ENCODE data around the gene URM1.

The URM1 gene

DNA sequence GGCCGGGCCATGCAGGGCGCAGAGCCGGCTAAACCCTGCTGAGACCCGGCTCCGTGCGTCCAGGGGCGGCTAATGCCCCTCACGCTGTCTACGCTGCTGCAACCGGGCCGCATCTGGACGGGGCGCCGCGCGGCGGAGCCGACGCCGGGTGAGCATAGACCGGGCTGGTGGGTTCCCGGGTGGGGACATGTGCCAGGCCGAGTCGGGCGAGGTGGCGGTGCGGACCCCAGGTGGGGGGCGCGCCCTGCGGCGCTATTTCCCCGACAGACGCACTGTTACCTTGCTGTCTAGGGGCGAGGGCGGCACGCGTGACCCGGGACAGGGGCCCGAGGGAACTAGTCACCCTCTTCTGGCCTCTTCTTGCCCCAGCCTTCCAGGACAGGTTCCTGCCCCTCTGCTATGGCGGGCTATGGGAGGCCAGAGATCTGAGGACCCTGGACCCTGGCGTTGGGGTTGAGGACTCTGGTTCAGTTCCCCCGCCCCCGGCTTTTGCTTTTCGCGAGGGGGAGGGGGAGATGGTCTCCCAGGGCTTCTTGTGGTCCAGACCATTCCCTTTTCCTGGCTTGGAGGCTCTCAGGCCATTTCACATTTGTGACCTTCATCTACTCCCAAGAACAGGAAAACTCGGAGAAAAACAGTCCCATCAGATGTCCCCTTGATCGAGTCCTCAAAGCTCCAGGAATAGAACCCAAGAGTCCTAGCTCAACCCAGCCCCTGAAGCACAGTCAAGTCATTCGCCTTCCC, 30.3 kb upstream of the URM1 start:
- peak overlapping the region; percentile 73 for H3K4me3 ChIP-seq (ENCODE audit: low read depth, low read length)
- TF ChIP-seq, protein P1, sequence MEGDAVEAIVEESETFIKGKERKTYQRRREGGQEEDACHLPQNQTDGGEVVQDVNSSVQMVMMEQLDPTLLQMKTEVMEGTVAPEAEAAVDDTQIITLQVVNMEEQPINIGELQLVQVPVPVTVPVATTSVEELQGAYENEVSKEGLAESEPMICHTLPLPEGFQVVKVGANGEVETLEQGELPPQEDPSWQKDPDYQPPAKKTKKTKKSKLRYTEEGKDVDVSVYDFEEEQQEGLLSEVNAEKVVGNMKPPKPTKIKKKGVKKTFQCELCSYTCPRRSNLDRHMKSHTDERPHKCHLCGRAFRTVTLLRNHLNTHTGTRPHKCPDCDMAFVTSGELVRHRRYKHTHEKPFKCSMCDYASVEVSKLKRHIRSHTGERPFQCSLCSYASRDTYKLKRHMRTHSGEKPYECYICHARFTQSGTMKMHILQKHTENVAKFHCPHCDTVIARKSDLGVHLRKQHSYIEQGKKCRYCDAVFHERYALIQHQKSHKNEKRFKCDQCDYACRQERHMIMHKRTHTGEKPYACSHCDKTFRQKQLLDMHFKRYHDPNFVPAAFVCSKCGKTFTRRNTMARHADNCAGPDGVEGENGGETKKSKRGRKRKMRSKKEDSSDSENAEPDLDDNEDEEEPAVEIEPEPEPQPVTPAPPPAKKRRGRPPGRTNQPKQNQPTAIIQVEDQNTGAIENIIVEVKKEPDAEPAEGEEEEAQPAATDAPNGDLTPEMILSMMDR (IDR thresholded peaks at IDR 0.05; ENCODE audit: control insufficient read depth, extremely low read depth, insufficient read depth), result no peak
- DNase-seq (ENCODE audit: low read depth), result no peak

DNA sequence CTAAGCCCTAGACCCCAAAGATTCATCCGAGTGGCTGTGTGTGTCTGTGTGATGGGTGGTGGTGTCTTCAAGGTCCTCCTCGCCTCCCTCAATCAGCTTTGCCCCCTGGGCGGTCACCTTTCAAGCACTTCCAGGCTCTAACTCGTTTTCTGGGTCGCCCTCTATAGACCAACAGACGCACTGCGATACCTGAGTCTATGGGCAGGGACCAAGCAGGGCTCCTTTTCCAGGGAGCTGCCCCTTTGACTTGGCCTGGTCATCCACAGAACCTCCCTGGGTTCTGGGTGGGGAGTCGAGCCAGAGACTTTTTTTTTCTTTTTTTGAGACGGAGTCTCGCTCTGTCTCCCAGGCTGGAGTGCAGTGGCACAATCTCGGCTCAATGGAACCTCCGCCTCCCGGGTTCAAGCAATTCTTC, 29.7 kb upstream of the URM1 start:
- peak; percentile 42 for DNase-seq (ENCODE audit: low read depth)
- peak overlapping the region; percentile 73 for H3K4me3 ChIP-seq (ENCODE audit: low read depth, low read length)

DNA sequence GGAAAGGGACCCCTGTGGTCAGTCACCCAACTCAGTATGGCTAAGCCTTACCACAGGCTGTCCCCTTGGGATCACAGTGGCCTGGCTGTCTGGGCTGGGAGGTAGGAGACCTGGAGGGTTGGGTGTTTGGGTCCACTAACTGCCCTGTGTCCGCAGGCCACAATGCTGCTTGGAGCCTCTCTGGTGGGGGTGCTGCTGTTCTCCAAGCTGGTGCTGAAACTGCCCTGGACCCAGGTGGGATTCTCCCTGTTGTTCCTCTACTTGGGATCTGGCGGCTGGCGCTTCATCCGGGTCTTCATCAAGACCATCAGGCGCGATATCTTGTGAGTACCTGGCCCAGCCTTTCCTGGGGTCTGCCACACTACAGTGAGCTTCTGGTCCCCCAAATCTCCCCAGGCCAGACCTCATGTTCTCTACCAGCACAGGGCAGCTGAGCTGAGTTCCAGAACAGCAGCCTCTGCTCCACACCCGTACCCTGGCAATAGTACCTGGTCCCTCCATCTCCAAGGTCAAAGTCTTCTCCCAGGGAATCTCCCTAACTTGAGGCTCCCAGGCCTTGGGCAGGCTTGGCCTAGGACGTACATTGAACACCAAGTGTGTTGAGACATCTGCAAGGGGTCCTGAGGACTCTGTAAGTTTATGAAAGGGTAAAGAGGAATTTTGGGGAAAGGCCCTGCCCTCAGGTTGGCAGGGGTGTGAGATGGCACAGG, 28.0 kb upstream of the URM1 start:
- TF ChIP-seq, protein P1 (IDR thresholded peaks at IDR 0.05; ENCODE audit: control insufficient read depth, extremely low read depth, insufficient read depth), result no peak
- DNase-seq (ENCODE audit: low read depth), result no peak
- no peak overlapping the region for H3K4me3 ChIP-seq (ENCODE audit: low read depth, low read length)

More for the DNA sequence above, 29.7 kb upstream of the URM1 start:
- TF ChIP-seq, protein P1 (IDR thresholded peaks at IDR 0.05; ENCODE audit: control insufficient read depth, extremely low read depth, insufficient read depth), result peak; percentile 72

DNA sequence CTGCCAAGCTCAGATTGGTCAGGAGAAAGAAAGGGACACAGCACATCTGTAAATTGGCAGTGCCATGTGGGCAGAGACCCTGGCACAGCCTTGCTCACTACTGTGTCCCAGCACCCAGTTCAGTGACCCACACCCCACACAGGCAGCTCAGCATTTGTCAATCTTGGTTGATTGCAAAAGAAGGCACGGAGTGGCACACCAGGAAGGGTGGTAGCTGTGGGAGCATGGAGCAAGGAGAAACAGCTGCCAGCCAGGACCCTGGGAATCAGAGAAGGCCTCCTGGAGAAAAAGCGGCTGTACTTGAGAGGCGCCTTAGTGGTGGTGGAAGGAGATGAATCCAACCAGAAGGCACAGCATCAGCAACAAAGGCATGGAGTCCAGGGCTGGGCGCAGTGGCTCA, 27.3 kb upstream of the URM1 start:
- no peak for DNase-seq (ENCODE audit: low read depth)
- H3K4me3 ChIP-seq (ENCODE audit: low read depth, low read length), result no peak overlapping the region
- TF ChIP-seq, protein P1 (IDR thresholded peaks at IDR 0.05; ENCODE audit: control insufficient read depth, extremely low read depth, insufficient read depth), result no peak

DNA sequence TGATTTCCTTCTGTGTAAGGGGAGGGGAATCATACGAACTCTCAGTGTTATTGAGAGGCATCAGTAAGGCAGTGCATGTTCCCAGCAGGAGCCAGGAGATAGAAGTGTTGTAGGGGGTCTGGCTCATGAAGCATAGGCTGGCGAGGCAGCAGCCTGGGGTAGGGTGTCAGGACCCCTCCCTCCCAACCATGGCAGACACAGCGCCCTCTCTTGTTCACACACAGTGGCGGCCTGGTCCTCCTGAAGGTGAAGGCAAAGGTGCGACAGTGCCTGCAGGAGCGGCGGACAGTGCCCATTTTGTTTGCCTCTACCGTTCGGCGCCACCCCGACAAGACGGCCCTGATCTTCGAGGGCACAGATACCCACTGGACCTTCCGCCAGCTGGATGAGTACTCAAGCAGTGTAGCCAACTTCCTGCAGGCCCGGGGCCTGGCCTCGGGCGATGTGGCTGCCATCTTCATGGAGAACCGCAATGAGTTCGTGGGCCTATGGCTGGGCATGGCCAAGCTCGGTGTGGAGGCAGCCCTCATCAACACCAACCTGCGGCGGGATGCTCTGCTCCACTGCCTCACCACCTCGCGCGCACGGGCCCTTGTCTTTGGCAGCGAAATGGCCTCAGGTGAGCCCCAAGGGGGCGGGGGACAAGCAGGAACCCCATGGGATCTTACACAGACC, 26.1 kb upstream of the URM1 start:
- DNase-seq (ENCODE audit: low read depth), result no peak
- TF ChIP-seq, protein P1 (IDR thresholded peaks at IDR 0.05; ENCODE audit: control insufficient read depth, extremely low read depth, insufficient read depth), result no peak
- H3K4me3 ChIP-seq (ENCODE audit: low read depth, low read length), result no peak overlapping the region

DNA sequence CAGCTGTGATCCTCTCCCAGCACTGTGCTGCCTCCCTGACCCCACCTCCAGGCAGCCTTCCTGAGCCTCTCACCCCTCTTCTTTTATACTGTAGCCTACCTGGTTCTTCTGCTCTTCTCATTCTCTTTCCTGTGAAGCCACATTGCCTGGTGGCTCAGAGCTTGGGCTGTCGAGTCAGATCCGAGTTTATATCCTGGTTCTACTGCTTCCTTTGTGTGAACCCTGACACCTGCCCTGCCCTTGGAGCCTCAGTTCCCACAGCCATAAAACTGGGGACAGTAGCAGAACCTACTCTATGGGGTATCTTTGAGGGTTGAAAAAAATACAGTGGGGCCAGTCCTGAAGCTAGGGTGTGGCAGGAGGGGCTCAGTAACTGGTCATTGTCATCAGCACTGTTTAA, 22.0 kb upstream of the URM1 start:
- TF ChIP-seq, protein P1 (IDR thresholded peaks at IDR 0.05; ENCODE audit: control insufficient read depth, extremely low read depth, insufficient read depth), result no peak
- DNase-seq (ENCODE audit: low read depth), result no peak
- H3K4me3 ChIP-seq (ENCODE audit: low read depth, low read length), result no peak overlapping the region
